Stromal cell of bone marrow (primary cell): ENCODE measurements around the gene ANKRD62.
"Not testable (repeated sequence)": the region's sequence is repeated elsewhere in the genome, so short reads cannot be mapped to it uniquely, and the experiment has no call there.

Source experiments
- DNase-seq: peaks from one replicate; pipeline ENCODE4 v3.0.0-alpha.2; 2012; ENCODE audit warnings: low read depth

ANKRD62 gene

GRCh38 chr18:12099160-12099559, 5.5 kb downstream of the ANKRD62 start:
- no peak for DNase-seq

GRCh38 chr18:12101266-12101665, 7.6 kb downstream of the ANKRD62 start:
- no peak for DNase-seq

- DNase-seq = no peak
Measured at GRCh38 chr18:12102136-12102842, 8.6 kb downstream of the ANKRD62 start.

- no peak for DNase-seq
Measured at GRCh38 chr18:12106471-12106870, 12.8 kb downstream of the ANKRD62 start.

- DNase-seq = no peak
Measured at GRCh38 chr18:12109836-12110235, 16.2 kb downstream of the ANKRD62 start.

GRCh38 chr18:12113999-12114646, 20.5 kb downstream of the ANKRD62 start:
- peak; percentile 7 for DNase-seq

- DNase-seq = no peak
Measured at GRCh38 chr18:12119358-12119757, 25.7 kb downstream of the ANKRD62 start.

- DNase-seq = no peak
Measured at GRCh38 chr18:12121175-12122042, 27.8 kb downstream of the ANKRD62 start.

GRCh38 chr18:12122043-12122389, 28.4 kb downstream of the ANKRD62 start:
- not testable (repeated sequence) for DNase-seq

GRCh38 chr18:12127647-12128046, 34.0 kb downstream of the ANKRD62 start:
- not testable (repeated sequence) for DNase-seq

- not testable (repeated sequence) for DNase-seq
Measured at GRCh38 chr18:12138831-12139230, 45.2 kb downstream of the ANKRD62 start.

- DNase-seq = not testable (repeated sequence)
Measured at GRCh38 chr18:12140866-12141265, 47.2 kb downstream of the ANKRD62 start.

- not testable (repeated sequence) for DNase-seq
Measured at GRCh38 chr18:12141778-12142177, 48.1 kb downstream of the ANKRD62 start.

- DNase-seq = not testable (repeated sequence)
Measured at GRCh38 chr18:12149431-12149830, 55.8 kb downstream of the ANKRD62 start.

GRCh38 chr18:12154361-12154760, 60.7 kb downstream of the ANKRD62 start:
- DNase-seq = no peak

- no peak for DNase-seq
Measured at GRCh38 chr18:12155996-12156395, 62.4 kb downstream of the ANKRD62 start.

GRCh38 chr18:12159446-12159845, 65.8 kb downstream of the ANKRD62 start:
- no peak for DNase-seq

GRCh38 chr18:12162786-12163185, 69.1 kb downstream of the ANKRD62 start:
- DNase-seq = no peak

GRCh38 chr18:12165038-12165768, 71.6 kb downstream of the ANKRD62 start:
- DNase-seq = no peak
